Ovary (tissue), 9 donors: ENCODE measurements around the gene CAMTA1. TPM values are rescaled to one million over a fixed set of nuclear protein-coding genes. Genes with fewer than 3 reads are reported as not detected.
A peak's percentile ranks its signal among the peaks of the same experiment; 100 is the strongest.
"Not testable (repeated sequence)": the region's sequence is repeated elsewhere in the genome, so short reads cannot be mapped to it uniquely, and the experiment has no call there.

Experiments used
- DNase-seq, 5 donors: peaks; one replicate each; pipeline ENCODE4 v3.0.0-alpha.2; 2019 to 2020
- H3K27ac ChIP-seq, 2 donors: fragments of 200-600 bp; one replicate each; pipeline versions ENCODE4 v1.5.1 to v1.8.0; 2019 to 2022
- H3K27me3 ChIP-seq: fragments of 200-600 bp; one replicate; pipeline ENCODE4 v1.8.0; 2022
- H3K36me3 ChIP-seq: fragments of 200-600 bp; sonication (generic); one replicate; pipeline ENCODE4 v1.5.1; 2019
- H3K4me1 ChIP-seq: one replicate; pipeline ENCODE4 v1.8.1; 2013; ENCODE audit warnings: mild to moderate bottlenecking, moderate library complexity; ENCODE audit not compliant: insufficient read depth
- H3K4me3 ChIP-seq: fragments of 200-600 bp; sonication (generic); one replicate; pipeline ENCODE4 v1.5.1; 2017
- H3K9me3 ChIP-seq, 2 donors: fragments of 200-600 bp in 1 of 2; sonication (generic) in 1 of 2; one replicate each; pipeline versions ENCODE4 v1.5.1 to v1.8.1; 2013 to 2019; ENCODE audit warnings: mild to moderate bottlenecking in 1 of 2, moderate library complexity in 1 of 2
- CTCF ChIP-seq, 3 donors: fragments of 450-650 bp in 2 of 3; fragments of 200-600 bp in 1 of 3; IDR thresholded peaks; one replicate each; pipeline versions ENCODE4 v1.5.1 to v1.8.0; 2016 to 2022; ENCODE audit warnings: antibody characterized with exemption in 3 of 3, mild to moderate bottlenecking in 1 of 3
- EP300 ChIP-seq: sonication (generic); formaldehyde crosslinking; IDR thresholded peaks from one replicate; pipeline ENCODE4 v1.6.1; 2017; ENCODE audit warnings: antibody characterized with exemption
- POLR2A ChIP-seq: fragments of 450-650 bp; IDR thresholded peaks from one replicate; pipeline ENCODE4 v1.6.1; 2017; ENCODE audit warnings: antibody characterized with exemption, mild to moderate bottlenecking, moderate library complexity
- WGBS, 3 donors: extraction: QIAGEN DNeasy Blood & Tissue Kit in 1 of 3; methylation state at CpG; one replicate each; pipeline versions ENCODE4 v1.1.5 to v1.1.7; 2013 to 2017; 5-methylcytosine and 5-hydroxymethylcytosine counted together
- intact Hi-C, 4 donors: fragments of 100-400 bp; cut with DNase I; formaldehyde crosslinking; loops; one replicate each; pipeline versions ENCODE4 v1.11.0 to v1.15.1; 2022 to 2023
- polyA plus RNA-seq, 2 donors: library from polyadenylated mRNA; stranded (reverse); fragments of 200-250 nt in 1 of 2; fragments of 350-450 nt in 1 of 2; fragmentation: Illumina TruSeq in 1 of 2; extraction: RNeasy Lipid Tissue Mini Kit (QIAGEN cat#74804) in 1 of 2; gene quantifications; one replicate each; pipeline ENCODE4 v1.2.3, GENCODE V29; 2013 to 2014
- total RNA-seq, 7 donors: library from RNA; depleted of rRNA in 2 of 7; stranded (reverse); fragments of >200 nt in 2 of 7; fragmentation: NEBNext Ultra II Directional in 3 of 7; extraction: Animal tissue kit (Norgen Biotek cat#: 25700) in 3 of 7; gene quantifications; one replicate each; pipeline versions ENCODE4 v1.1.0 to v1.2.4, GENCODE V29; 2016 to 2023
- donor health status: DM: no; HTN: no; CAD: no; lungs with moderate emphysema.
- donor health status: DM: no; HTN: no; CAD: no.
- donor health status: Bipolar disorder and iron deficiency.
- donor health status: DM: yes; HTN: yes; CAD: no.
- donor health status: DM: no; HTN: no; CAD: no.
- donor health status: DM: yes; HTN: yes; CAD: no.

CAMTA1 gene
- total and polyA plus RNA-seq, 9 donors = 51.1 to 150 (median 67.4) TPM

- H3K4me3 ChIP-seq = no peak overlapping the region
- no peaks in the 10 kb centered on the region for H3K27me3 ChIP-seq
- H3K9me3 ChIP-seq = no peaks in the 10 kb centered on the region
- WGBS, 3 donors = 88 to 91% (median 90%) methylated on average over 29 of the region's 29 CpGs
- TF ChIP-seq EP300 = no peak
- no peak for TF ChIP-seq CTCF (IDR thresholded peaks at IDR 0.05)
- peak in 1 of 5 donors; percentile 4 for DNase-seq
- H3K4me1 ChIP-seq = no peaks in the 10 kb centered on the region
- H3K36me3 ChIP-seq = no peaks in the 10 kb centered on the region
- intact Hi-C loops = no loop called here
- H3K27ac ChIP-seq = no peak overlapping the region
Measured at GRCh38 chr1:7684861-7685635, 899.8 kb downstream of the CAMTA1 start.

- no peak for TF ChIP-seq EP300
- TF ChIP-seq CTCF (IDR thresholded peaks at IDR 0.05) = no peak
- TF ChIP-seq POLR2A = no peak
Measured at GRCh38 chr1:7686301-7686850, 901.1 kb downstream of the CAMTA1 start.

GRCh38 chr1:7687411-7687810, 902.2 kb downstream of the CAMTA1 start:
- H3K4me1 ChIP-seq = no peaks in the 10 kb centered on the region
- no peaks in the 10 kb centered on the region for H3K27me3 ChIP-seq
- no peaks in the 10 kb centered on the region for H3K9me3 ChIP-seq
- WGBS, 3 donors = 75 to 82% (median 80%) methylated on average over 9 of the region's 9 CpGs
- TF ChIP-seq POLR2A = no peak
- TF ChIP-seq EP300 = no peak
- no peak for TF ChIP-seq CTCF (IDR thresholded peaks at IDR 0.05)
- H3K36me3 ChIP-seq = no peaks in the 10 kb centered on the region
- H3K27ac ChIP-seq = no peak overlapping the region
- H3K4me3 ChIP-seq = no peak overlapping the region
- DNase-seq = no peak
- intact Hi-C loops = no loop called here

More at GRCh38 chr1:7686301-7686850, 901.1 kb downstream of the CAMTA1 start:
- H3K27ac ChIP-seq = no peak overlapping the region
- 76 to 84% (median 81%) methylated on average over 16 of the region's 16 CpGs for WGBS, 3 donors
- intact Hi-C loops = no loop called here
- no peaks in the 10 kb centered on the region for H3K27me3 ChIP-seq
- no peaks in the 10 kb centered on the region for H3K36me3 ChIP-seq
- no peaks in the 10 kb centered on the region for H3K4me1 ChIP-seq
- peak in 1 of 5 donors; percentile 17 for DNase-seq
- no peak overlapping the region for H3K4me3 ChIP-seq
- no peaks in the 10 kb centered on the region for H3K9me3 ChIP-seq

- H3K36me3 ChIP-seq = no peaks in the 10 kb centered on the region
- 62 to 81% (median 76%) methylated on average over 1 of the region's 1 CpG for WGBS, 3 donors
- no peaks in the 10 kb centered on the region for H3K9me3 ChIP-seq
- no peaks in the 10 kb centered on the region for H3K4me1 ChIP-seq
- H3K27me3 ChIP-seq = no peaks in the 10 kb centered on the region
- H3K4me3 ChIP-seq = no peak overlapping the region
- no peak overlapping the region for H3K27ac ChIP-seq
- intact Hi-C loops = no loop called here
- DNase-seq = no peak
- no peak for TF ChIP-seq CTCF (IDR thresholded peaks at IDR 0.05)
- TF ChIP-seq EP300 = no peak
Measured at GRCh38 chr1:7688659-7689058, 903.4 kb downstream of the CAMTA1 start.

GRCh38 chr1:7689307-7689706, 904.1 kb downstream of the CAMTA1 start:
- H3K9me3 ChIP-seq, H3K4me1 ChIP-seq, DNase-seq, H3K27ac ChIP-seq, H3K27me3 ChIP-seq, intact Hi-C loops, H3K4me3 ChIP-seq, H3K36me3 ChIP-seq: not testable (repeated sequence)
- WGBS, 3 donors = 31 to 47% (median 38%) methylated on average over 4 of the region's 4 CpGs
